CD4-positive, alpha-beta T cell treated with Interleukin-17A for 1 hour (primary cell): Measurements from ENCODE around the gene CCDC70.
A peak's percentile ranks its signal among the peaks of the same experiment; 100 is the strongest.
"Not testable (repeated sequence)": the region's sequence is repeated elsewhere in the genome, so short reads cannot be mapped to it uniquely, and the experiment has no call there.

Experiments
- DNase-seq: peaks from one replicate; pipeline ENCODE4 v3.0.0-alpha.2; 2020

Gene CCDC70

DNA sequence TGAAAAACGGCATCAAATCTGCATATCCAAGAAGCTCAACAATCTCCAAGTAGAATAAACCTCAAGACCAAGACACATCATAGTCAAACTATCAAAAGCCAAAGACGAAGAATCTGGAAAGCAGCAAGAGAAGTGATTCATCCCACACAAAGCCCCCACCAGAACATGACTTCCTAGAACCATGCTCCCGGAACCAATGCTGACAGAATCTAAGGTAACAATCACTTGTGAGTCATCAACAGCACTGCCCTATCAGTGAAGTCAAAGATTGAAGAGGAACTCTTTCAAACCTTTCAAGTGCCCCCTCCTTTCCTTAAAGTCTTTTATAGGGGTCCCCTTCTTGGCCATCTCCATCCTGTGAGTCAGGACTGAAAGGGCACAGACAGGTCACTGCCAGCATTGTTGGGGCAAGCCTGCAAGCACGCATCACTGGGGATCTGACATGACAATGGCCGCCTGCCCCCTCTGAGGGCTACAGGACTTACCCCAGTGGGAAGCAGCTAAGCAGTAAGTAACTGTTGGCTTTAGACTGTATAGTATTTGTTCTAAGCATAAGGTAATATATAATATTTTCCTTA is at the start of gene CCDC70:
Gene CCDC70 (plus strand): TSS at position 247 of the 578 bp plus-strand sequence. CDS start 3,443 bp downstream, outside the sequence.
- no peak for DNase-seq

DNA sequence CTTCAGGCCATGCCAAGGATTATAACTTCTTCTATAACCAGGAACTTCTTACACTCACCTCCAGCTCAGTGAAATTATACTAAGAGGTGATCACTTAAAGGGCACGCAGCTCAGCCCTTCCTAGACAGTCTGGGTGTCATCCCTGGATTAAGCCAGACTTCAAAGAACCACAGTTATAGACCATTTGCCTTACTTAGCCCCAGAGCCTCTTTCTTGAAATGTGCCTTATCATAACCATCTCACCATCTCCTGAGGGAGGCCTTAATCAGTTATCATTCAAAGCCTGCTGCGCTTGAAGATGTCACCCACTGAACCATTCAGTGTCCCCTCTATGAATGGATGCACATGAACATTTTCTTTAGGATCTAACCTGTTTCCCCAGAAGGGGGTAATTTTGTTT is 47.7 kb upstream of the CCDC70 start:
- DNase-seq = no peak

DNA sequence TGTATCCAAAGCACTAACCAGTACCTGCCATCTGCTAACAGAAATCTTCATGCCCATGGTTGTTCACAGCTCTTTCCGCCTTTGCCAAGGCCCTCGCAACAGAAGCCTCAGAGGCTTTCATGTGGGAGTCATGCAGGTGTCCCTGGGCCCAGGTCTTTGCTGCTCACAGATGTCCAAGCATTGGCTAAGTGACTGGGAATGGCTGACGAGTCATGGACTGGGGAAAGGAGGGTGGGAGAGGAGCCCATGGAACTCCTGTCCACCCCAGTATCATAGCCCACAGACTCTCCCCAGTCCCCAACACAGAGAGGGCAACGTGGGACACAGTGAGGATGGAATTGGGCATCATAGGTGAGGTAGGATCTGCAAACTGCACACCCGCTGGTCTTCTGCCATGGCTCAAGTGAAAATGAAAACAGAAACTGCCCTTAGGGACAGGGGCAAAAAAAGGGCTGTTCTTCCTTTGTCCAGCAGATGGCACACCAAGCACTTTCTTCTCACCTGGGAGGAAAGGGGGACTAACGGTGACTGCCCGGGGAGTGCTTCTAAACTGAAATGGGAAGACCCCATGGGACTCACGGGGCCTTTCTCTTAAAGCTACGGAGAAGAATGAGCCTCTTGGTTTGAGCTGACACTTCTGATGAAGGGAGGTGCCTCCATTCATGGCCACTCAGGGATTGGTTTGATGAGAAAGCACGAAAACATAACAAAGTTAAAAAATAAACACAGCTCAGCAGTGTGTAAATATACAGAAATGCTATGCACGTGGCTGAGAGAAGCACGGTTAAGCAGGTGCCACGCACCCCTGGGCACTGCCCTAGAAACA is 46.7 kb upstream of the CCDC70 start:
- peak; percentile 87 for DNase-seq

DNA sequence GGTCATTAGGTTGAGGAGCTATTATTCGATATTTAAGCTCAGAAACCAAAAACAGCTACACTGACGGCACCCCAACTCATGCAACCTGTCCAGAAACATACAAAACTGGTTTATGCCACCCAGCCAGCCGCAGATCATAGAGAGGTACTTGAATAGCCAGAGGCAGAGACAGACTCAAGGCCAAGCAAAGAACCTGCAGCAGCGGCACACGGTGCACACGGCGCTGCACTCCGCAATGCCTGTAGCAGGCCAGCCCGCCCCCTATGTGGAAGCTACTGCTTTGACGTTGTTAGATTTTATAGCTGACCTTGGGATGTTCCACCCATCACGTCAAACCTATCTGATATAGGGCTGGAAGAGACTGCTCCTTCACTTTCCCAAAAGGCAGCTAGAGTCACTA is 45.9 kb upstream of the CCDC70 start:
- no peak for DNase-seq

DNA sequence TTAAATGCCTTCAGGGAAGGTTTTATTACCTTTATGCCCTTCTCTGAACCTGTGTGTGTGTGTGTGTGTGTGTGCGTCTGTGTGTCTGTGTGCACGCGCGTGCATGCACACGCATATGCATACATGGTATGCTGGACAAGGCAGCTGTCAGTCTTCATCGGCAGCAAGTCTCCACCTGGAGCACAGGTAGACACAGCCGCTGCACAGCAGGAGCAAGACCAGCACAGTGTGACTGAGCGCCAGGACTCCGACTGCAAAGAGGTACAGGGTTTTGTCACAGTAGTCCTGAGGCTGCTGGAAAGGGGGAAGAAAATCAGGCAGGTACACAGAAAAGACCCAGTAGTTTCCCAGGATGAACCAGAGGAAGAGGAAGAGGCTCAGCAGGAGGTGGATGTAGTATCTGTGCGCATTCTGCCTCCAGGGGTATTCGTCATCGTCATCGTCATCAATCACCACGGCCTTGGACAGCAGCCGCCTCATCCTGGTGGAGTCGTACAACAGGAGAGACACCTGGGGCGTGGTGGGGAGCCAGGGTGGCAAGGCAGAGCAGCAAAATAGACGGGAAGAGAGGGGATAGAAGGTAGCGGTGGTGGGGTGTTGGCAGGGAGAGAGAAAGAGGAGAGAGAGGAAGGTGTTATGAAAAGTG is 45.0 kb upstream of the CCDC70 start:
- no peak for DNase-seq

DNA sequence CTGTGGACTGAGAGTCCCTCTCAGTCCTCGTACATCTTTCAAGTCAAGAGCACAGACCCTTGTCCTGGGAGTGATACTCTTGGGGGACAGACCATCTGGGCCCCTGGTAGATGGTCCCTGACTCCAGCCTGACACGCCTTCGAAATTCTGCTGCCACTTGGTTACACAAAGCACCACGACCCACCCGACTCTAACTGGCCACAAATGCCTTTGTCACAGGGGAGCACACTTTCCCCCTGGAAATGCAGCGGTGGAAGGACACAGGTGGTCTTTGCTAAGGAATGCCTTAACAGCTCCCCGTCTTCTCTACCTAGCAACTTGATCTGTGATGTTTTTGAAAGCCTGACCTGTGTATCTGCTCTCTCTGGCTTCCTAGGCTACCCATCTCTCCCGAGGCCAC is 44.1 kb upstream of the CCDC70 start:
- no peak for DNase-seq

DNA sequence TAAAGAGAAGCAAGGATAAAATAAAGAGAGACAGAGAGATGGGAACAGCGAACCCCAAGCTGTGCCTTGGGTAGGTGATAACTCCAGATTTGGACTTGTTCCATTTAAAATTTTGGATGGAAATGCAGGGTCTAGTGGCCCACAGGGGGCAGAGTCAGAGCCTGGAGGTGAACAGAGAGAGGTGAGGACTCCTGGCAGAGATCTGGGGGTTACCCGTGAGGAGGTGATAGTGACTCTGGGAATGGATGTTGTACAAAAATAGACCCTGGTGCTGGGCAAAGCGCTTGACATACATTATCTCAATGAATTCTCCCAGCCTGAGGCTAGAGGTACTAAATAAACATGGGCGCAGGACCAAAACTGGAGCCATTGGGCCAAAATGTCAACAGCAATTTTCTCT is 43.5 kb upstream of the CCDC70 start:
- no peak for DNase-seq

DNA sequence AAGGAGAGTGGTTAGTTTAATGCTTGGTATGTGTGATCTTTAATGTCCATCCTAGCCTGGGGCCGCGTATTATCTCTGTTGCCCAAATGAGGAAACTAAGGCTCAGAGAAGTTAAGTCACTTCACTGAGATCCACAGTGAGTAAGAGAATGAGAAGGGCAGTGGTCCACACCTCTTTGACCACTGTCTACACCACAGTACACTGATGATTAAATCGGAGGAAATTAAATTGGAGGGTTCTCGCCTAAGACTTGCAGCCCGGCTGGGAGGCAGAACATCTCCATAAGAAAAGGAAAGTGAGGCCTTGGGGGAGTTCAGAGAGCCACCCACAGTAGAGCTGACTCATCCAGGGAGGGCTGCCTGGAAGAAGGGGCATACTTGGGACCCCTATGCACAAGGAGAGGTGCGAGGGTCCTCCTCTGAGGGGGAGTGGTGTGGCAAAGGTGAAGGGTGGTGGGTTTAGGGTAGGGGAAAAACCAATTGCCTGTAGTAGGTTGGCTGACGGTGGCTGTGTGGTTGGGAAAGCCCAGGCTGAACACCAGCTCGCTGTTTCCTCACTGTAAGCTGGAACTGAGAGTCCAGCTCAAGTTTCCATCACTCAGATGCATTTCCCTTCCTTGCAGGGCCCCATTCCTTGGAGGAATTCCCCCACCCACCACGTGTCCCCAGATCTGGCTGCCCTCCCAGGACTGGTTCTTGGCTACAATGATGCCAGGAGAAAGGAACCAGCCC is 42.8 kb upstream of the CCDC70 start:
- peak; percentile 62 for DNase-seq

DNA sequence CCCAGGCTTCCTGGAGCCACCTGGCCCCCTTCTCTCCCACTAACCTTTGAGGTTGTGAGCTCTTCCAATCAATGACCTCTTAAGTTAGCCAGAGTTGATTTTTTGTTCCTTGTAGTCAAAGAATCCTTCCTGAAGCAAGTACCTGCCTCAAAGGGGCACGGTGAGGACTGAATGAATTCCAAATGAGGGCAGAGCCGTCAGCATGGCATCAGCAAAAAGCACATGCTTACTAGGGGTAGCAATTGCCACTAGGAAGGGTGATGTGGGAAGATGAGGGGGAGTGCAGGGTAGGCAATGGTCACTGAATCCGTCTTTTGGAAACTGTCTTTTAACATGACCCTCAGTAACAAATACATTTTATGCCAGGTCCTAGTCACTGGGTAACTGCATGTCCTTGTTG is 42.2 kb upstream of the CCDC70 start:
- DNase-seq = no peak

DNA sequence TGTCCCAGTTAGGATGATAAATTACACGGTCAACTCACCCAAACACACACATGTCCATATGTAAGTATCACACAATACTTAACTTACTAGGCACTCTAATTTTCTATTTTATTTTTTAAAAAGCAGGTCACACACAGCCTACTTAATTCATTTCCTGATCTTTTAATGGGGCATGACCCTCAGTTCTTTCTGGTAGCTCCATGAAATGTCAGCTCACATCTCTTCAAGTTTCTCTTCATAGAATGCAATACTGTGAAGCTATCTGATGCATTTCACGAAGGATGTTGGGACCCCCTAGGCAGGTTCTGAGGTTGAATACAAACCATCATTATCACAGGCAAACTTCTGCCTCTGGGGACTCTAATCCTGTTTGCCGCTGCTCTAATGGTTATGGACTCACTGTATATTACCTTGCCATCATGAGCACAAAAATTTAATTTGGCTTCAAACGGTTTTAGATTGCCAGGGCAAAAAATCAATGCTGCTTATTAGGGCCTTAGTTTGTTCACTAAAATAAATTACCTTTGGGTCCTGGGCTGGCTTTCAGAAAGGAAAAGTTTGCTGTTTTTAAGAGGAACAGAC is 41.7 kb upstream of the CCDC70 start:
- DNase-seq = no peak

DNA sequence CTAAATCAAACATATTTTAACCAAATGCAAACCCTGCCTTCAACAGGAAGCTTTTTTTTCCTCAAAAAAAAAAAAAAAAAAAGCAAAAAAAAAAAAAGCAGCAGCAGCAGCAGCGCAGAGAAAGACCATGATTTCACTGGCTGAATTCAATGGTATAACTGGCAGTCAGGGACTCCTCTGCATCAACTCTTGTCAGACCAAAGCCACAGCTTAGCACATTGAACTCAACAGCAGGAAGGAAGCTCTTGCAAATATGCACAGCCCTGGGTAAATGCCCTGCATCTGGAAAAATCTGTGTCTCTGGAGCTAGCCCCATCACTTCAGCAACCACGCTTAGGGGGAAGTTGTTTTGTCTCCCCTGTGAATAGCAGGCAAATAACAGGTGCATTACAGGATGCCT is 40.2 kb upstream of the CCDC70 start:
- peak; percentile 60 for DNase-seq

DNA sequence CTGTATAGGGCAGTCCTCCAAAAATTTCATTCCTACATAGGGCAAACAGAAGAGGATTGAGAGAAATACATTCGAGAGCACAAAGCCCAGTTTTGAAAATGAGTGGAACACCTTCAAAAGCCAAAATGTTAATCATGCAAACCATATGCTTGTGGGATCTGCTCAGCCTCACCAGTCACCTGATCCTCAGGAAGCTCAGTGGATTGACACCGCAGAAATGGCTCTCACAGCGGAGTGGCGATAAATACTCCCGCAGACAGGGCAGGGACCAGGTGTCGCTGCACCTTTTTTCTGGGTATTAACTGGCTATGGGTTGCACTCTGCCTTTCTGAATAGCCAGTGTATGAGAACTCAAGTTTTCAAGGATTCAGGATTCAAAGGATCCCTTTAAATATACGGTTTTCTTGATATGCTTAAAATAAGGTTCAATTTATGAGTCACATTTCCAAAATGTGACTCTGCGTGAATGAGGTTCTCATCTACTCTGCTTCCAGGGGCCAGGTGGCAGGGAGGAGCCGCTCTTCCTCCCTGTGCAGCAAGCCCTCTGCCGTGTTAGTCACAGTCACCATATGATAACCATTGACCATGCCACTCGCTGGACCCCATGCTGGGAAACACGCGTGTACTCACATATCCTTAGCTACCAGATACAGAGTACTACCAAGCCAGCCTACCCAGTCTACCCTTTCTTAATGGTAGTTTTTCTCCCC is 39.5 kb upstream of the CCDC70 start:
- peak; percentile 49 for DNase-seq

DNA sequence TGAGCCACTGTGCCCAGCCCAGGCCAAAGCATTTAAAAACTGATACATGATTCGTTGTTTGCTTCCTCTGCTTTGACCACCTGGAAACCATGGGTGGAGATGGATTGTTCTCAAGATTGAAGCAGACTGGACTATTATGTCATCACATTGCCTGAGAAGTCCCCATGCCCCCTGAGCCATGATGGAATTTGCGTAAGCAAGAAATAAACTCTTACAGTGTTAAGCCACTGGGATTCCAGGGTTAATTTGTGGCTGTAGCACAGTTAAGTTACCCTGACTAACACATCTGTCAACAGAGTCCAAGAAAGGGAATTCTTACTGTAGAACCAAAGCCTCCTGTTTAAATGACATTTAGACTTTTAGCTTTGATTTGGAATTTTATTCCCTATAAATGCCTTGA is 38.4 kb upstream of the CCDC70 start:
- no peak for DNase-seq

DNA sequence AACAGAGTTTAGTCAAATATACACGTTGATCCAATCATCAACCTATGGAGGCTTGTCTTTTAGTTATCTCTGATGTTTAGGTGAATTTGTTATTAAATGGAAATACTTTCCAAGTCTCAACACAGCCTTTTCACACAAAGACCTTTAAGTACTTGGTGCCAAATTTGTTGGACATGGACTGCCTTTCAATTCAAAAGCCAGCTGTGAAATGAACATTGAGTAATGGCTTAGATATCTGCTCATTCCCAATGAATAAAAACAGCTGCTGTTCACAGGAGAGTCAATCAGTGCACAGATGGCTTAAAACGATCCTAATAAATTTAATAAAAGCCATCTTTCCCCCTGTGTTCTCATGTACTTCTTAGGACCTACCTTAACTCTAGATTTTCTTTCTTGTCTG is 37.9 kb upstream of the CCDC70 start:
- DNase-seq = no peak

DNA sequence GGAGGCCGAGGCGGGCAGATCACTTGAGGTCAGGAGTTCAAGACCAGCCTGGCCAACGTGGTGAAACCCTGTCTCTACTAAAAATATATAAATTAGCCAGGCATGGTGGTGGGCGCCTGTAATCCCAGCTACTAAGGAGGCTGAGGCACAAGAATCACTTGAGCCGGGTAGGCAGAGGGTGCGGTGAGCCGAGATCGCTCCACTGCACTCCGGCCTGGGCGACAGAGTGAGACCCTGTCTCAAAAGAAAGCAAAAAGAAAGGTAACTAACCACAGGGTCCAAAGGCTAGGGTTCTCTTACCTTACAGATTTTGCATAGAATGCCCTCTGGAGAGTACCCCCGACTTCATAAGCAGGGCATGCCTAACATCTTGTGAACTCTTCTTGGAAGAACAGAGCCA is 37.1 kb upstream of the CCDC70 start:
- DNase-seq = not testable (repeated sequence)

DNA sequence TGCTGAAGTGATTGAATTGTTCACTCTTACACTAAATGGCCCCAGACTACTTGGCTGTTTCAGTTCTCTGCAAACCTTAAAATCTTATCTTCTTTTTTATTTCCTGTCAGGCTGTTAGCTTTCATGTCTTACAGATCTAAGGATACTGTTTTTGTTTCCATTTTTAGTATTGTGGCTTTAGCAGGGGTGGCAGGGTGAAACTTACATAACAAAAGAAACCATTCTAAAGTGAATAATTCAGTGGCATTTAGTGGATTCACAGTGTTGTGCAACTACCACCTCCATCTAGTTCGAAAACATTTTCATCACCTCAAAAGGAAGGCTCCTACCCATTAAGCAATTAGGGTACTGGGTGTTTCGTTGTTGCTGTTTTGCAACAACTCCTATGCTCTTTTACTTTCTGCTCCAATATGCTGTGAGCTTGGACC is 36.6 kb upstream of the CCDC70 start:
- DNase-seq = peak; percentile 78

DNA sequence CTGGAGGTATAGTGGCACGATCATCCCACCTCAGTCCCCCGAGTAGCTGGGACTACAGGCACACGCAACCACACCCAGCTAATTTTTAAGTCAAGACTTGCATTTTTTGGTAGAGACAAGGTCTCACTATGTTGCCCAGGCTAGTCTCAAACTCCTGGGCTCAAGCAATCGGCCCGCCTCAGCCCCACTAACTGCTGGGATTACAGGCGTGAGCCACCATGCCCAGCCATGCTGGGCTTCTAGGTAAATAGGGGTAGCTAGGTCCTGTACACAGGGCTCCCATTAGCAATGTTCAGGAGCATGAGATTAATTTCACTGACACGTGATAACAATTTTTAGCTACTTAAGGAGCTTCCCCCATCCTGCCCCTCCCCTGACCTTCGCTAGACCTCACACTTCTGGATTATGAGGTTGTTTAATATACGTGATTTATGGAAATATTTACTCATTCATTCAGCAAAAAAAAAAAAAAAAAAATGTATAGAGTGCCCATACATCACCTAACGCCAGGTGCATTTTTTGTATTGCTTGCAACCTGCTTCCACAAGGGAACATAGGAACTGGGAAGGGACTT is 36.0 kb upstream of the CCDC70 start:
- DNase-seq = peak; percentile 32

DNA sequence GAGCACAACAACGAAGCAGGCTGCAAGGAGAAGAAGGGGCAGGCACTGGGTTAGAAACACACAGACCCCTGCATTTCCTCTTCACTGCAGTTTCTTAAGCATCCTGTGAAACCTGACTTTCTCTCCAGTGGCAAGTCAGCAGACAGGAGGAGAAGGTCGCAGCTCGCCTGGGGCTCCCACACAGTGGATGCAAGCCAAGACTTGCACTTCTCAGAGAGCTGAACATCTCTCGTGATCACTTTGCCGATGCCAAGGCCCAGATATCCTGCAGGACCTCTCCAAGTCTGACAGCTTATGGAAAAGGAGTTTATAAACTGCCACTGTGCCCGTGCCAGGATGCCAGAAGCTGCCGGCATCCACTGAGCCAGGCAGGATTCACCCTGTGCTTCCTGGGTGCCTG is 35.2 kb upstream of the CCDC70 start:
- no peak for DNase-seq

DNA sequence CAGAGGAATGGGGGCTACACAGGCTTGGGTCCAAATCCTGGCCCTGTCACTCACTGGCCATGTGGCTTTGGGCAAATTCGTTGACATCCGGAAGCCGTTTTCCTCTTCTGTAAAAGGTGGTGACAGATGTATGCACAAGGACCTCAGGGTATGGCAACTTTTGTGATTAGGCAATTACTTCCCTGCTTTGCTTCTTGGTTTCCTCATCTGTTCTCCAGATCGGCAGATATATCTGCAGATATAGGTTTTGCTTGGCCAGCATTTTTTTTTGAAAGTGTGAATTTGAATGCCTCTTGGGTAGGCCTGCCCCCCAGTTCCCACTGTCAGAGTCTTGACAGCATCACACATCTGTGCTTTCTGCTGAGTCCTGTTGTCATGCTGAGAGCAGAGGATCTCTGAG is 34.5 kb upstream of the CCDC70 start:
- no peak for DNase-seq

DNA sequence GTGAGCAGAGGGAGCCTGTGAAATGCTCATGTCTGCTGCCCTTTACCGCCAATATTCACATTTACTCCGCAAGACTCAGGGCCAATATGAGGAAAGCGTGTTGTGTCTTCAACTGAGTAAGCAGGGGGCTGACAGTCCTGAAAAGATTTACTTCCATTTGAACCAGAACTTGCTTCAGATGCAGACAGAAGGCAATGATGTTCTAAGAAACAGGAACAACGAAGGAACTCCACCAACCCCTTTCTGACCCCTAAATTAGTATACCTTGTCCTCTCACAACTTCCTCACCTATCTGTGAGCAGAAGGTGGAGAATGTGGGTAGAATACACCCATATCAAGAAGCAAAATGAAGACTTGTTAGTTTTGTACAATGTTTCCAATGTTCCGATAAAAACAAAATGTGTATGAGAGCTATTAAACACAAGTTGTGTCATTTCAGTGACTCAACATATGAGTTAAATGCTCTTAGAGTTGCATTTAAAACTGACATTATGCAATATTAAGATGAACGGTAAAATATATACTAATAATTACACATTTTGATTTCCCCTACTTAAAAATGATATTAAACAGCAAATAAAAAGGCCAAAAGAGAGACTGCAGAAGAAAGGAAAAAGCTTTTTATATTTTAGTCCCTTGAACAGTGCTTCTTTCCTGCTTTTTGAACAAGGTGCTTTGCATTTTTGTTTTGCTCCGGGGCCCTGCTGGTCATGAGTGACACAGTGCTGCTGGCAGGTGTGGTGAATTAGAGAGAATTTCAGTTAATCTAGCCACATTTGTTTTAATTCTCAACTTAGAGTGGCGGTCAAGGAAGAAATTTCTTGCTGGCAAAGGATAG is 32.8 kb upstream of the CCDC70 start:
- DNase-seq = no peak

DNA sequence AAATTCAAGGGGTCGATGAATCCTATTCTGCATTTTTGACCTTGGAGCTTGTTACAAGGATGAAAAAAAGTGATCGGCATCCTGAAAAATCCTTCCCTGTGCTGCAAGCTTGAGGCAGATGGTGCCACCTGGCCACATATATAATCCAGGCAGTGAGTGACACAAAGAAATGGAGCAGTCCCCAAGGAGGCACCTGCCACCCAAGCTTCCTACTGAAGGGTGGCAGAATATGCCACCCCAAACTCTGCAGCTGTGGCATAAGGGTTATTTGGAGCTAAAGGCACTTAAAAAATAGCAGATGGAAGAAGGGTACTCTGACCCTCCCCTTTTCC is 32.2 kb upstream of the CCDC70 start:
- DNase-seq = no peak
